ENCODE results near the gene POC1A. TPM values are rescaled to one million over a fixed set of nuclear protein-coding genes. Genes with fewer than 3 reads are reported as not detected.

The POC1A gene
- total RNA-seq, 1 experiment from 2014 or later, result 29.0 TPM

DNA sequence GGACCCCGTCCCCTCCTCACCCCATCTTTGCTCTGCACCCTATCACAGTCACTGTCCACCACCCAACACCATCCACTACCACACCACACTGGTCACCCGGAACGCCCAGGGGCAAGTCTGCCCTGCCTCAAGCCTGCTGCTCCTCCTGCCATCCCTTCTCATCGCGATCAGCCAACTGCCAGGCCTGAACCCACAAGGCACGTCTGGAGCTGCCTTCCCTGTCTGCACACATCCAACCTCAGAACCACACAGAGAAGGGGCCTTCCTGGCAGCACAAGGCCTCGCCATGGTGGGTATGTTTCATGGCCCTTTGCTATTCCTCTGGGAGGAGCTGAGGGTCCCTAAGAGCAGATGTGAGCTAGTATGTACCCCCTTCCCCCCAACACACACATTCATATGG, 94.4 kb downstream of the POC1A start:
- no CpG with 5 or more reads among the region's 7 CpGs for WGBS (ENCODE audit: extremely low coverage, insufficient read length, low lambda C conversion rate)
- Mint-ChIP-seq H3K4me1 (peaks cover 3 to 10% of the 10 kb centered on the region in 2 experiments; a peak in 2 of 4 replicates), H3K27me3 (ENCODE audit: low read depth) (peaks cover 43% of the 10 kb centered on the region), H3K9me3 (no peaks in the 10 kb centered on the region), H3K27ac (no peak overlapping the region; a peak in 1 of 7 replicates), H3K36me3 (ENCODE audit: insufficient read depth in 1 of 3, low read depth in 3 of 3) (no peaks in the 10 kb centered on the region), H3K4me3 (peak overlapping the region in 1 of 2 experiments; percentile 7; a peak in 2 of 5 replicates)
- Histone ChIP-seq H4K20me1 (ENCODE audit: control insufficient read depth, insufficient read depth, insufficient read length) (peaks cover 2% of the 10 kb centered on the region), H3K4me2 (ENCODE audit: insufficient read depth, insufficient read length, low read length) (no peak overlapping the region), H2BK5ac (ENCODE audit: insufficient read length, low read length) (no peak overlapping the region), H3K27me3 (ENCODE audit: insufficient read depth, low read length) (no peaks in the 10 kb centered on the region; the same call in 1 of the 2 replicates), H3K4ac (ENCODE audit: low read depth, low read length) (no peak overlapping the region), H3K79me2 (ENCODE audit: insufficient read depth, low read length) (no peaks in the 10 kb centered on the region), H2AFZ (ENCODE audit: low read length) (no peak overlapping the region), H3K23ac (ENCODE audit: insufficient read length, low read depth, low read length) (no peak overlapping the region), H3K79me1 (ENCODE audit: insufficient read depth, low read depth, low read length, poor library complexity, severe bottlenecking) (no peaks in the 10 kb centered on the region), H2BK120ac (ENCODE audit: low read depth, low read length, poor library complexity, severe bottlenecking) (no peak overlapping the region), H3K9ac (ENCODE audit: extremely low read depth, insufficient read length, low read length) (no peak overlapping the region), H3K23me2 (ENCODE audit: insufficient read length, low read depth, low read length, poor library complexity, severe bottlenecking) (peaks cover 13% of the 10 kb centered on the region), H4K5ac (ENCODE audit: insufficient read length, low read depth, low read length) (no peak overlapping the region), H2BK20ac (ENCODE audit: low read depth, low read length, poor library complexity, severe bottlenecking) (no peak overlapping the region), H2BK15ac (ENCODE audit: low read depth, low read length) (no peak overlapping the region), H4K8ac (replicated peaks; ENCODE audit: insufficient read length, low read depth, low read length) (no peak overlapping the region), H2BK12ac (ENCODE audit: insufficient read length, low read depth, low read length) (no peak overlapping the region), H3T11ph (ENCODE audit: low read length) (no peak overlapping the region), H4K91ac (ENCODE audit: insufficient read length, low read depth, low read length) (no peak overlapping the region), H3K14ac (ENCODE audit: insufficient read depth, low read length) (no peak overlapping the region), H2AK5ac (ENCODE audit: insufficient read length, low read length) (no peak overlapping the region), H3K4me1 (ENCODE audit: insufficient read depth, low read length) (no peaks in the 10 kb centered on the region), H3K27ac (ENCODE audit: insufficient read length, low read depth, low read length) (no peak overlapping the region), H3K9me3 (ENCODE audit: control insufficient read depth, low read depth, low read length) (no peaks in the 10 kb centered on the region), H3K18ac (ENCODE audit: insufficient read length, low read depth, low read length) (no peak overlapping the region), H3K56ac (ENCODE audit: insufficient read length, low read depth, low read length) (no peak overlapping the region)
- DNase-seq, result no peak
- TF ChIP-seq CTCF (conservative IDR thresholded peaks at IDR 0.05), result no peak

All from H9 (cell line).